GM12873 (cell line): ENCODE results near the gene RNU6-9.

Experiments
- TF ChIP-seq, protein P1 (sequence below): IDR thresholded peaks from 2 replicates; pipeline ENCODE4 v1.5.1; 2012; ENCODE audit warnings: low read depth, mild to moderate bottlenecking, moderate library complexity, low read length, control low read depth; ENCODE audit not compliant: insufficient read depth; ENCODE audit errors: missing control alignments

The RNU6-9 gene

DNA sequence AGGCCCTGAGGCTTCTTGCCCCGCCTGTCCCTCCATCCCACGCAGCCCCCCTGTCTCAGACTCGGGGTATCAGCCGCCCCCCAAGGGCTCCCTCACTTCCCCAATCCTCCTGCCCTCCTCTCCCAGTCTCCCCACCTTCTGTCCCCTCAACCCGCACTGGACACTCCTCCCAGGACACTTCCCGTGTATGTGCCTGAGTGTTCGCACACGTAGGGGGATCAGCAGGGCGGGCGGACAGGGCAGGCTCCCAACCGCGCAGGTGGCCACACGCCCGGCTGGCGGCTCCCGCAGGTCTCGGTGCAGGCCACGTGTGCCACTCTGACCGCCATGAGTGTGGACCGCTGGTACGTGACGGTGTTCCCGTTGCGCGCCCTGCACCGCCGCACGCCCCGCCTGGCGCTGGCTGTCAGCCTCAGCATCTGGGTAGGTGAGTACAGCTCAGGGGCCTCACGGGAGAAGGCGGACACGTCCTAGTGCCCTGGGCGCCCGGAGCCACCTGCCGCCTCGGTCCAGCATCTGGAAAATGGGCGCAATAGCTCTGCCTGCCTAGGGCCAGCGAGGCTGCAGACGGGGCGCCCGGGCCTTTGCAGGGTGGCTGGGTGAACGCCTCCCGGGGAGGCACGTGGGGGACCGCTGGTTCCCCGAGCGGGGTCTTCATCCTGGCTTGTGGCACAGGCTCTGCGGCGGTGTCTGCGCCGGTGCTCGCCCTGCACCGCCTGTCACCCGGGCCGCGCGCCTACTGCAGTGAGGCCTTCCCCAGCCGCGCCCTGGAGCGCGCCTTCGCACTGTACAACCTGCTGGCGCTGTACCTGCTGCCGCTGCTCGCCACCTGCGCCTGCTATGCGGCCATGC, 26.1 kb downstream of the RNU6-9 start:
- TF ChIP-seq, protein P1, sequence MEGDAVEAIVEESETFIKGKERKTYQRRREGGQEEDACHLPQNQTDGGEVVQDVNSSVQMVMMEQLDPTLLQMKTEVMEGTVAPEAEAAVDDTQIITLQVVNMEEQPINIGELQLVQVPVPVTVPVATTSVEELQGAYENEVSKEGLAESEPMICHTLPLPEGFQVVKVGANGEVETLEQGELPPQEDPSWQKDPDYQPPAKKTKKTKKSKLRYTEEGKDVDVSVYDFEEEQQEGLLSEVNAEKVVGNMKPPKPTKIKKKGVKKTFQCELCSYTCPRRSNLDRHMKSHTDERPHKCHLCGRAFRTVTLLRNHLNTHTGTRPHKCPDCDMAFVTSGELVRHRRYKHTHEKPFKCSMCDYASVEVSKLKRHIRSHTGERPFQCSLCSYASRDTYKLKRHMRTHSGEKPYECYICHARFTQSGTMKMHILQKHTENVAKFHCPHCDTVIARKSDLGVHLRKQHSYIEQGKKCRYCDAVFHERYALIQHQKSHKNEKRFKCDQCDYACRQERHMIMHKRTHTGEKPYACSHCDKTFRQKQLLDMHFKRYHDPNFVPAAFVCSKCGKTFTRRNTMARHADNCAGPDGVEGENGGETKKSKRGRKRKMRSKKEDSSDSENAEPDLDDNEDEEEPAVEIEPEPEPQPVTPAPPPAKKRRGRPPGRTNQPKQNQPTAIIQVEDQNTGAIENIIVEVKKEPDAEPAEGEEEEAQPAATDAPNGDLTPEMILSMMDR: no peak

DNA sequence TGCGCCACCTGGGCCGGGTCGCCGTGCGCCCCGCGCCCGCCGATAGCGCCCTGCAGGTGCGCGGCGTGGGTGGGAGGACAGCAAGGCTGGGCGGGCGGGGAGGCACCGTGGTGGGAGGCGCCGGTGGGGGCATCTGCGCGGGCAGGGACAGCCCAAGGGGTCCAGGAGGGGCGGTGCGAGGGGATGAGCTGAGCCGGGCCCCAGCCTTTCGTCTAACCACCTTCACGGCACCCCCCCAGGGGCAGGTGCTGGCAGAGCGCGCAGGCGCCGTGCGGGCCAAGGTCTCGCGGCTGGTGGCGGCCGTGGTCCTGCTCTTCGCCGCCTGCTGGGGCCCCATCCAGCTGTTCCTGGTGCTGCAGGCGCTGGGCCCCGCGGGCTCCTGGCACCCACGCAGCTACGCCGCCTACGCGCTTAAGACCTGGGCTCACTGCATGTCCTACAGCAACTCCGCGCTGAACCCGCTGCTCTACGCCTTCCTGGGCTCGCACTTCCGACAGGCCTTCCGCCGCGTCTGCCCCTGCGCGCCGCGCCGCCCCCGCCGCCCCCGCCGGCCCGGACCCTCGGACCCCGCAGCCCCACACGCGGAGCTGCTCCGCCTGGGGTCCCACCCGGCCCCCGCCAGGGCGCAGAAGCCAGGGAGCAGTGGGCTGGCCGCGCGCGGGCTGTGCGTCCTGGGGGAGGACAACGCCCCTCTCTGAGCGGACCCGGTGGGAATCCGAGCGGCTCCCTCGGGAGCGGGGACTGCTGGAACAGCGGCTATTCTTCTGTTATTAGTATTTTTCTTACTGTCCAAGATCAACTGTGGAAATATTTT, 27.0 kb downstream of the RNU6-9 start:
- TF ChIP-seq, protein P1: peak; percentile 5

DNA sequence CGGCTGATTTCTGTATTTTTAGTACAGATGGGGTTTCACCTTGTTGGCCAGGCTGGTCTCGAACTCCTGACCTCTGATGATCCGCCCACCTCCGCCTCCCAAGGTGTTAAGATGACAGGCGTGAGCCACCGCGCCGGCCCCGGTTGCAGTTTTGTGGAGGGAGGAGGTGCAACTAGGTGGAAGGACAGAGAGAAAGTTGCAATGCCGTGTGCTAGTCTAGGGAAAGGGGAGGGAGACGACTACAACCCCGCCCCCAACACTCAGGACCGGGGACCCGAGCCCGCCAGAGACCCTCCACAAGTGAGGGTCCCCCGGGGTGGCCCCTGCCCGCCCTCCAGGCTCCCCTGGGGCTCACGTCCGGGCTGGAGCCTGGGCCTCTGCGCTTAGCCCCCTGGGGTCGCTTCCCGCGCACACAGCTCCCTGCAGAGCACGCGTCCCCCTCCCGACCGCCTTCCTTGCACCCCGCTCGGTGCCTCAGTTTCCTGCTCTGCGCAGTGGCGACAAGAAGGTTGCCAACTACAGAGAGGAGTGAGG, 31.3 kb downstream of the RNU6-9 start:
- TF ChIP-seq, protein P1: no peak

DNA sequence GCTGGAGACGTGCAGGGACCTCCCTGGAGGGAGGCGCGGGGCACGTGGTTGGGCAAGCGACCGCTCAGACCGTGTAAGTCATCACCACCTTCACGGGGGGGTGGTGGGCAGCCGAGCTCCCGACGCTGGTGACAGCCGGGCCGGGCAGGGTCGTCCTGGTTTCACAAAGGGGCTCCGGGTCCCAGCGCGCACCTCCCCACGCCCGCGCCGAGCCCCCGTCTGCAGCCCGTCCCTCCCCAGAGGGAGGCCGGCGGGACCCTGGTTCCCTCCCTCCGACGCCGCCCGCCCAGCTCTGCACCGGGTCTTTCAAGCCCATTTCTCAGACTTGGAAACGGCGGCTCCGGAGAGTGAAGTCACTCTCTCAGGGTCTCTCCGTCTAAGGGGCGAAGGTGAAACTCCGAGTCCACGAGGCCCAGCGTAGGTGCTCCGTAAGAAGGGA, 31.8 kb downstream of the RNU6-9 start:
- TF ChIP-seq, protein P1: no peak

DNA sequence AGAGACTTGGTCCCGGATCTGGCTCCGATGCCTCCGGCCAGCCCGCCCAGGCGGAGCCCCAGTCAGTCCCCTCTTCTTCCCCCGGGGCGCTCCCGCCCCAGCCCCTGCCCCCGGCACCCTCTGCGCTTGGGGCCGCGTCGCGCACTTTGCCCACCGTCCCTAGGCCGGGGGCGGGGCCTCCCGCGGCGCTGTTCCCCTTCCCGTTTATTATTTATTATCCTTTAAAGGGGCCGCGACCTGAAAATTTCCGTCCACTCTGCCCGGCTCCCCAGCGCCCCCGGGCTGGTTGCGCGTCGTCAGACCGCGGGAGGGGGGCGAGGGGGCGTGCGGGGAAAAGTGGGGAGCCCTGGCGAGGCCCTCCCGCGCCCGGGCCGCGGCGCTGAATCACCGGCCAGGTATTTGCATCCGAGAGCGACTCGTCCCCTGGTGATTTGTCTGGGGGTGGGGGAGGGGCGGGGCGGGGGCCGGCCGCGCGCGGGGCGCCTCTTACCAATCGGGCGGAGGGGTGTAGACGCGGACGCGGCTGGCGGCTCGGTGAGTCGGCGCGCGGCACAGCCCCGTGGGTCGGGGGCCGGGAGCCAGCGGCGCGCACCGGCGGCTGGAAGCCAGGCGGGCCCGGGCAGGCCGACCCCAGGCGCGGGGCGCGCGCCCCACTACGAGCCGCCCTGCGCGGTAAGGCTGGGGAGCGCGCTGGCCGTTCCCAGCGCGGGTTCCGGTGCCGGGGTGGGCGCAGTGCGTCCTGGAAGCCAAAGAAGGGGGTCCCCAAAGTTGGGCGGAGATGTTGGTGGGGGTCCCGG, 32.4 kb downstream of the RNU6-9 start, which contains the start of gene ARID3A:
ARID3A (plus strand) TSS at position 510 of the 797 bp plus-strand sequence. CDS start 3,494 bp downstream, outside the sequence.
- TF ChIP-seq, protein P1: no peak

DNA sequence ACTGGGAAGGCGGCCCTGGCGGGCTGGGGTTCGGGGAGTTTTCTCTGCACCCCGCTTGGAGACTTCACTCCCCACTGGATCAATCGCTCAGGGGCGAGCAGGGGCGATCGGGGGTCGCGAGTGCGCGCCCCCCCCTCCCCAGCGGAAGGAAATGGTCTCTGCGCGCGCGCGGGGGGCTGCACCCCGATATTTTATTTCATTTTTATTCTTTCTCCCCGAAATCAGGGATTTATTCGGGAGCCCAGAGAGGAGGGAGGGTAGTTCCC, 33.0 kb downstream of the RNU6-9 start:
- TF ChIP-seq, protein P1: no peak
